Astrocyte (in vitro differentiated cells and primary cell): Measurements from ENCODE around the gene IGSF21.

Experiments
- EZH2 ChIP-seq: IDR thresholded peaks from 2 replicates; pipeline ENCODE4 v1.6.1; 2012; ENCODE audit warnings: mild to moderate bottlenecking, low read length, inconsistent platforms; ENCODE audit not compliant: insufficient read depth
- TF ChIP-seq, protein P1 (sequence below): IDR thresholded peaks from 2 replicates; pipeline ENCODE4 v1.5.1; 2011; ENCODE audit warnings: low read depth, mild to moderate bottlenecking, inconsistent platforms, low read length, moderate library complexity; ENCODE audit not compliant: insufficient read depth

DNA sequence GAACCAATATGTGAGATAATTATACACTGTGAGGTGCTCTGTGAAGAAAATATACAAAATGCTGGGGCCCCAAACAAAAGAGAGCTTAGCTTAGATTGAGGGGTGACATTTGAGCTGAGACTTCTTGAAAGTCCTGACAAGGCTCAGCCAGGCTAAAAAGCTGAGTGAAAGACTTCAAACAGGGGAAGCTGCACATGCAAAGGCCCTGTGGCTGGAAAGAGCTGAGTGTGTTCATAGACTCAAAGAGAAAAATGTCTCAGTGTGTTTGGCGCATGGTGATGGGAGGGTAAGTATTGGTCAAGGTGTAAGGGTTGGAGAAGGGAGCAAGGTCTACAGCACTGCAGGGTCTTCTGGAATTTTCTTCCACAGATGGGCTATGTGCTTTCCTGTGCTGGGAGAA lies 245.9 kb downstream of the IGSF21 start:
- TF ChIP-seq, protein P1, sequence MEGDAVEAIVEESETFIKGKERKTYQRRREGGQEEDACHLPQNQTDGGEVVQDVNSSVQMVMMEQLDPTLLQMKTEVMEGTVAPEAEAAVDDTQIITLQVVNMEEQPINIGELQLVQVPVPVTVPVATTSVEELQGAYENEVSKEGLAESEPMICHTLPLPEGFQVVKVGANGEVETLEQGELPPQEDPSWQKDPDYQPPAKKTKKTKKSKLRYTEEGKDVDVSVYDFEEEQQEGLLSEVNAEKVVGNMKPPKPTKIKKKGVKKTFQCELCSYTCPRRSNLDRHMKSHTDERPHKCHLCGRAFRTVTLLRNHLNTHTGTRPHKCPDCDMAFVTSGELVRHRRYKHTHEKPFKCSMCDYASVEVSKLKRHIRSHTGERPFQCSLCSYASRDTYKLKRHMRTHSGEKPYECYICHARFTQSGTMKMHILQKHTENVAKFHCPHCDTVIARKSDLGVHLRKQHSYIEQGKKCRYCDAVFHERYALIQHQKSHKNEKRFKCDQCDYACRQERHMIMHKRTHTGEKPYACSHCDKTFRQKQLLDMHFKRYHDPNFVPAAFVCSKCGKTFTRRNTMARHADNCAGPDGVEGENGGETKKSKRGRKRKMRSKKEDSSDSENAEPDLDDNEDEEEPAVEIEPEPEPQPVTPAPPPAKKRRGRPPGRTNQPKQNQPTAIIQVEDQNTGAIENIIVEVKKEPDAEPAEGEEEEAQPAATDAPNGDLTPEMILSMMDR = no peak
- TF ChIP-seq EZH2 = no peak
